Kidney (tissue), 14 donors: ENCODE results near the gene RUNX1. TPM values are rescaled to one million over a fixed set of nuclear protein-coding genes. Genes with fewer than 3 reads are reported as not detected.

ENCODE experiments used
- DNase-seq, 5 donors: peaks; one replicate each; pipeline ENCODE4 v3.0.0-alpha.2; 2013 to 2020
- FAIRE-seq: peaks from 2 replicates; lab custom pipeline; 2012; peaks lifted over from hg19 to GRCh38; lab: Jason Lieb, UNC
- H3K27ac ChIP-seq, 2 donors: one replicate each; pipeline ENCODE4 v1.7.0; 2013; ENCODE audit warnings: low read depth in 2 of 2, low read length in 2 of 2, inconsistent platforms in 1 of 2
- H3K27me3 ChIP-seq: one replicate; pipeline ENCODE4 v1.7.1; 2013; ENCODE audit warnings: low read length, inconsistent platforms; ENCODE audit not compliant: control insufficient read depth, insufficient read depth
- H3K36me3 ChIP-seq, 3 donors: one replicate each; pipeline versions ENCODE4 v1.7.0 to v1.7.1; 2013; ENCODE audit warnings: low read length in 3 of 3, control low read depth in 1 of 3, inconsistent platforms in 1 of 3; ENCODE audit not compliant: insufficient read depth in 3 of 3, control insufficient read depth in 2 of 3
- H3K4me1 ChIP-seq, 3 donors: one replicate each; pipeline versions ENCODE4 v1.7.0 to v1.7.1; 2013; ENCODE audit warnings: low read length in 3 of 3, inconsistent platforms in 1 of 3, low read depth in 1 of 3; ENCODE audit not compliant: control insufficient read depth in 2 of 3, insufficient read depth in 2 of 3
- H3K4me3 ChIP-seq, 3 donors: one replicate each; pipeline versions ENCODE4 v1.7.0 to v1.8.1; 2013; ENCODE audit warnings: low read length in 3 of 3, control low read depth in 1 of 3, inconsistent platforms in 1 of 3
- H3K9ac ChIP-seq, 3 donors: one replicate each; pipeline versions ENCODE4 v1.7.0 to v1.7.1; 2013; ENCODE audit warnings: low read length in 3 of 3, control low read depth in 1 of 3, inconsistent platforms in 1 of 3
- H3K9me3 ChIP-seq, 3 donors: one replicate each; pipeline versions ENCODE4 v1.7.0 to v1.7.1; 2013; ENCODE audit warnings: low read length in 3 of 3, control low read depth in 1 of 3, inconsistent platforms in 1 of 3; ENCODE audit not compliant: control insufficient read depth in 2 of 3, insufficient read depth in 1 of 3
- CTCF ChIP-seq: IDR thresholded peaks from 3 replicates; pipeline ENCODE4 v1.5.1; 2012; ENCODE audit warnings: mild to moderate bottlenecking, moderate library complexity, borderline replicate concordance; ENCODE audit not compliant: insufficient read depth; ENCODE audit errors: extremely low read depth
- intact Hi-C: fragments of 100-400 bp; cut with DNase I; formaldehyde crosslinking; loops from one replicate; pipeline ENCODE4 v1.11.1; 2022
- polyA plus RNA-seq: library from polyadenylated mRNA; stranded (reverse); fragments of 350-450 nt; fragmentation: Illumina TruSeq; extraction: RNeasy Lipid Tissue Mini Kit (QIAGEN cat#74804); gene quantifications from one replicate; pipeline ENCODE4 v1.2.3, GENCODE V29; 2014; ENCODE audit warnings: low read depth, low replicate concordance; ENCODE audit not compliant: insufficient read depth
- total RNA-seq: library from RNA; stranded (reverse); fragmentation: NEBNext Ultra II Directional; extraction: Animal tissue kit (Norgen Biotek cat#: 25700); gene quantifications from one replicate; pipeline ENCODE4 v1.2.1, GENCODE V29; 2021
- donor health status: control.
- donor health status: control.
- donor health status: control.
- donor health status: control.
- donor health status: control.
- donor health status: DM: yes; HTN: yes; CAD: no.
- donor health status: Normal renal cell carcinoma (clear cell type).

Gene RUNX1
- total and polyA plus RNA-seq, 2 donors from 2014 or later, result 1.3 to 58.0 TPM

DNA sequence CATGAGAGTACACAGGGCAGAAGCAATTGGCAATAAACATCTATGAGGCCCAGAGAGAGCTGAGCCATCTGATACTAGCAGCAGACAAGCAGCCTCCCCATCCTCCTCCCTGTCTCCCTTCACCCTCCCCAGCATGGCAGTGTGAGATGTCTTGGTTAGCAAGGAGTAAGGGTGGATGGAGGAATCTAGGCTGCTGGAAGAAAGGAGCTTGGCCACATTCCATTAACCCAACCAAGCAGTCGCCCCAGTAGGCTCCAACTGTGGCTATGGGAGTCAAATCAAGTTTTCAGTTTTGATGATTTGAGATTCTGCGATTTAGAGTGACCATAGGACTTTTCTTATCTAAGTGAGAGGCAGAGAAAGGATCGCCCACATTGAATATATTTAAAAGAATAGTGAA, 12.9 kb upstream of the RUNX1 start:
- TF ChIP-seq CTCF, result no peak
- H3K36me3 ChIP-seq, result no peaks in the 10 kb centered on the region
- intact Hi-C loops, result no loop called here
- no peaks in the 10 kb centered on the region for H3K27me3 ChIP-seq
- no peak overlapping the region for H3K9ac ChIP-seq
- DNase-seq, result no peak
- H3K4me3 ChIP-seq, result no peak overlapping the region
- H3K9me3 ChIP-seq, result no peaks in the 10 kb centered on the region
- H3K27ac ChIP-seq, result no peak overlapping the region
- H3K4me1 ChIP-seq, result no peaks in the 10 kb centered on the region
- FAIRE-seq, result no peak

DNA sequence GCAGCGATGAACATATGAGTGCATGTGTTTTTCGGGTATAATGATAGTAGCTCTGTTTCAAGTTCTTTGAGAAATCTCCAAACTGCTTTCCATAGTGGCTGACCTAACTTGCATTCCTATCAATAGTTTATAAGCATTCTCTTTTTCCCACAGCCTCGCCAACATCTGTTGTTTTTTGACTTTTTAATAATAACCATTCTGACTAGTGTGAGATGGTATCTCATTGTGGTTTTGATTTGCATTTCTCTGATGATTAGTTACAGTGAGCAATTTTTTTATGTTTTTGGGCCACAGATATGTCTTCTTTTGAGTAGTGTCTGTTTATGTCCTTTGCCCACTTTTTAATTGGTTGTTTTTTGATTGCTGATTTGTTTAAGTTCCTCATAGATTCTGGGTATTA, 10.6 kb upstream of the RUNX1 start:
- no peak overlapping the region for H3K9ac ChIP-seq
- FAIRE-seq (no peak), DNase-seq (no peak)
- H3K9me3 ChIP-seq, result no peaks in the 10 kb centered on the region
- H3K27ac ChIP-seq, result no peak overlapping the region
- H3K4me3 ChIP-seq, result no peak overlapping the region
- no peak for TF ChIP-seq CTCF
- no peaks in the 10 kb centered on the region for H3K36me3 ChIP-seq
- intact Hi-C loops, result no loop called here
- H3K27me3 ChIP-seq, result no peaks in the 10 kb centered on the region
- H3K4me1 ChIP-seq, result no peaks in the 10 kb centered on the region

GRCh38 chr21:35058058-35058457, 9.0 kb upstream of the RUNX1 start:
- TF ChIP-seq CTCF, result no peak
- H3K4me1 ChIP-seq, result no peaks in the 10 kb centered on the region
- H3K27ac ChIP-seq, result no peak overlapping the region
- no peaks in the 10 kb centered on the region for H3K36me3 ChIP-seq
- DNase-seq, result no peak
- intact Hi-C loops, result no loop called here
- no peaks in the 10 kb centered on the region for H3K27me3 ChIP-seq
- FAIRE-seq, result no peak
- H3K4me3 ChIP-seq, result no peak overlapping the region
- H3K9ac ChIP-seq, result no peak overlapping the region
- no peaks in the 10 kb centered on the region for H3K9me3 ChIP-seq

- no peaks in the 10 kb centered on the region for H3K9me3 ChIP-seq
- intact Hi-C loops, result no loop called here
- no peaks in the 10 kb centered on the region for H3K36me3 ChIP-seq
- FAIRE-seq, result no peak
- no peak for TF ChIP-seq CTCF
- H3K27ac ChIP-seq, result no peak overlapping the region
- no peaks in the 10 kb centered on the region for H3K4me1 ChIP-seq
- H3K9ac ChIP-seq, result no peak overlapping the region
- H3K27me3 ChIP-seq, result no peaks in the 10 kb centered on the region
- DNase-seq, result no peak
- no peak overlapping the region for H3K4me3 ChIP-seq
Observed at GRCh38 chr21:35057428-35057827, 8.3 kb upstream of the RUNX1 start.
